Activated CD4-positive, CD25-positive, alpha-beta regulatory T cell treated with anti-CD3 and anti-CD28 coated beads, Interleukin-2, amount 50 U/mL, for 24 hours (primary cell): ENCODE measurements around the gene SLC24A4.
A peak's percentile ranks its signal among the peaks of the same experiment; 100 is the strongest.

Experiments
- ATAC-seq, 2 donors: fragments of 150-1000 bp; cut with Tn5 transposase; one replicate each; pipeline ENCODE4 v1.10.0; 2021; ENCODE audit warnings: mild to moderate bottlenecking in 1 of 2, moderate library complexity in 1 of 2

SLC24A4 gene

GRCh38 chr14:92323011-92323915, at the start of gene SLC24A4:
Gene SLC24A4, plus strand, starts transcription at chr14:92323165. Its CDS starts 666 bp downstream, at chr14:92323831.
- ATAC-seq: no peak

GRCh38 chr14:92273166-92273565, 49.8 kb upstream of the SLC24A4 start:
- no peak for ATAC-seq

GRCh38 chr14:92274055-92274454, 48.9 kb upstream of the SLC24A4 start:
- ATAC-seq: no peak

- ATAC-seq: no peak
Measured at GRCh38 chr14:92276074-92276473, 46.9 kb upstream of the SLC24A4 start.

GRCh38 chr14:92277031-92277430, 45.9 kb upstream of the SLC24A4 start:
- no peak for ATAC-seq

GRCh38 chr14:92280554-92281262, 42.3 kb upstream of the SLC24A4 start:
- peak; percentile 35 to 51 for ATAC-seq

GRCh38 chr14:92282669-92283068, 40.3 kb upstream of the SLC24A4 start:
- ATAC-seq: no peak

GRCh38 chr14:92285311-92285710, 37.7 kb upstream of the SLC24A4 start:
- ATAC-seq: no peak

- ATAC-seq: no peak
Measured at GRCh38 chr14:92287987-92288386, 35.0 kb upstream of the SLC24A4 start.

- ATAC-seq: no peak
Measured at GRCh38 chr14:92288994-92289660, 33.8 kb upstream of the SLC24A4 start.

- ATAC-seq: no peak
Measured at GRCh38 chr14:92292673-92293072, 30.3 kb upstream of the SLC24A4 start.

- ATAC-seq: no peak
Measured at GRCh38 chr14:92294506-92294905, 28.5 kb upstream of the SLC24A4 start.

GRCh38 chr14:92297818-92298595, 25.0 kb upstream of the SLC24A4 start:
- no peak for ATAC-seq

- ATAC-seq: no peak
Measured at GRCh38 chr14:92302481-92302880, 20.5 kb upstream of the SLC24A4 start.

GRCh38 chr14:92308716-92309115, 14.2 kb upstream of the SLC24A4 start:
- ATAC-seq: no peak

- ATAC-seq: no peak
Measured at GRCh38 chr14:92309968-92310530, 12.9 kb upstream of the SLC24A4 start.

- ATAC-seq: no peak
Measured at GRCh38 chr14:92310776-92311375, 12.1 kb upstream of the SLC24A4 start.

GRCh38 chr14:92314182-92314581, 8.8 kb upstream of the SLC24A4 start:
- no peak for ATAC-seq

- ATAC-seq: no peak
Measured at GRCh38 chr14:92315050-92315805, 7.7 kb upstream of the SLC24A4 start.

- no peak for ATAC-seq
Measured at GRCh38 chr14:92316176-92316575, 6.8 kb upstream of the SLC24A4 start.

- no peak for ATAC-seq
Measured at GRCh38 chr14:92316937-92317336, 6.0 kb upstream of the SLC24A4 start.
